H9 (cell line): ENCODE results near the gene LDLRAD4. TPM values are rescaled to one million over a fixed set of nuclear protein-coding genes. Genes with fewer than 3 reads are reported as not detected.

Experiments used
- DNase-seq: peaks from one replicate; pipeline ENCODE4 v3.0.0-alpha.2; 2017
- H2AFZ ChIP-seq: one replicate; pipeline ENCODE4 v1.6.1; 2013; ENCODE audit warnings: mild to moderate bottlenecking, low read length, control low read depth, moderate library complexity
- H2AK5ac ChIP-seq: 2 replicates; pipeline ENCODE4 v1.6.1; 2013; ENCODE audit warnings: low read length, control low read depth, mixed read lengths; ENCODE audit not compliant: insufficient read length
- H2BK120ac ChIP-seq: one replicate; pipeline ENCODE4 v1.6.1; 2013; ENCODE audit warnings: low read depth, mild to moderate bottlenecking, low read length, control low read depth, inconsistent platforms; ENCODE audit not compliant: poor library complexity, severe bottlenecking
- H2BK12ac ChIP-seq: 2 replicates; pipeline ENCODE4 v1.6.1; 2013; ENCODE audit warnings: low read length, control low read depth, mixed read lengths, low read depth; ENCODE audit not compliant: insufficient read length
- H2BK15ac ChIP-seq: 2 replicates; pipeline ENCODE4 v1.6.1; 2013; ENCODE audit warnings: low read depth, low read length, control low read depth
- H2BK20ac ChIP-seq: one replicate; pipeline ENCODE4 v1.6.1; 2013; ENCODE audit warnings: low read depth, mild to moderate bottlenecking, low read length, control low read depth, inconsistent platforms; ENCODE audit not compliant: poor library complexity, severe bottlenecking
- H2BK5ac ChIP-seq: 2 replicates; pipeline ENCODE4 v1.6.1; 2013; ENCODE audit warnings: low read length, control low read depth, mixed read lengths; ENCODE audit not compliant: insufficient read length
- H3K14ac ChIP-seq: 2 replicates; pipeline ENCODE4 v1.6.1; 2013; ENCODE audit warnings: low read length, control low read depth; ENCODE audit not compliant: insufficient read depth
- H3K18ac ChIP-seq: 2 replicates; pipeline ENCODE4 v1.6.1; 2013; ENCODE audit warnings: low read depth, mild to moderate bottlenecking, mixed read lengths, low read length, control low read depth; ENCODE audit not compliant: insufficient read length
- H3K23ac ChIP-seq: 2 replicates; pipeline ENCODE4 v1.6.1; 2013; ENCODE audit warnings: low read length, control low read depth, mixed read lengths, low read depth; ENCODE audit not compliant: insufficient read length
- H3K23me2 ChIP-seq: 2 replicates; pipeline ENCODE4 v1.6.1; 2013; ENCODE audit warnings: low read depth, mild to moderate bottlenecking, mixed read lengths, low read length, control low read depth; ENCODE audit not compliant: insufficient read length, poor library complexity, severe bottlenecking
- H3K27ac ChIP-seq: 2 replicates; pipeline ENCODE4 v1.5.1; 2013; ENCODE audit warnings: low read length, control low read depth, mixed read lengths, low read depth; ENCODE audit not compliant: insufficient read length
- H3K27me3 ChIP-seq: 2 replicates; pipeline ENCODE4 v1.6.1; 2013; ENCODE audit warnings: low read length, control low read depth, inconsistent platforms; ENCODE audit not compliant: insufficient read depth
- H3K4ac ChIP-seq: 2 replicates; pipeline ENCODE4 v1.6.1; 2013; ENCODE audit warnings: low read depth, mild to moderate bottlenecking, control low read depth, inconsistent platforms, low read length, moderate library complexity
- H3K4me1 ChIP-seq: 2 replicates; pipeline ENCODE4 v1.6.1; 2013; ENCODE audit warnings: low read length, control low read depth, inconsistent platforms; ENCODE audit not compliant: insufficient read depth
- H3K4me2 ChIP-seq: 2 replicates; pipeline ENCODE4 v1.6.1; 2013; ENCODE audit warnings: low read length, control low read depth, mixed read lengths; ENCODE audit not compliant: insufficient read length, insufficient read depth
- H3K56ac ChIP-seq: 2 replicates; pipeline ENCODE4 v1.6.1; 2013; ENCODE audit warnings: low read depth, mild to moderate bottlenecking, mixed read lengths, low read length, control low read depth; ENCODE audit not compliant: insufficient read length
- H3K79me1 ChIP-seq: 2 replicates; pipeline ENCODE4 v1.6.1; 2013; ENCODE audit warnings: low read depth, mild to moderate bottlenecking, moderate library complexity, low read length, control low read depth, inconsistent platforms; ENCODE audit not compliant: insufficient read depth, poor library complexity, severe bottlenecking
- H3K79me2 ChIP-seq: 2 replicates; pipeline ENCODE4 v1.6.1; 2013; ENCODE audit warnings: low read length, control low read depth, inconsistent platforms; ENCODE audit not compliant: insufficient read depth
- H3K9ac ChIP-seq: 2 replicates; pipeline ENCODE4 v1.6.1; 2013; ENCODE audit warnings: low read length, control low read depth, mixed read lengths; ENCODE audit not compliant: insufficient read length; ENCODE audit errors: extremely low read depth
- H3K9me3 ChIP-seq: one replicate; pipeline ENCODE4 v1.6.1; 2013; ENCODE audit warnings: low read depth, low read length, inconsistent platforms; ENCODE audit not compliant: control insufficient read depth
- H3T11ph ChIP-seq: one replicate; pipeline ENCODE4 v1.6.1; 2013; ENCODE audit warnings: mild to moderate bottlenecking, low read length, control low read depth, inconsistent platforms
- H4K20me1 ChIP-seq: one replicate; pipeline ENCODE4 v1.6.1; 2013; ENCODE audit not compliant: control insufficient read depth, insufficient read length, insufficient read depth
- H4K5ac ChIP-seq: 2 replicates; pipeline ENCODE4 v1.6.1; 2013; ENCODE audit warnings: low read depth, mild to moderate bottlenecking, mixed read lengths, low read length, control low read depth; ENCODE audit not compliant: insufficient read length
- H4K8ac ChIP-seq: replicated peaks from 2 replicates; pipeline ENCODE4 v1.6.1; 2013; ENCODE audit warnings: low read length, control low read depth, mixed read lengths, low read depth; ENCODE audit not compliant: insufficient read length
- H4K91ac ChIP-seq: 2 replicates; pipeline ENCODE4 v1.6.1; 2013; ENCODE audit warnings: low read depth, mild to moderate bottlenecking, moderate library complexity, mixed read lengths, low read length, control low read depth; ENCODE audit not compliant: insufficient read length
- H3K27ac Mint-ChIP-seq, 3 experiments: 2 replicates in 2 of 3; 3 replicates in 1 of 3; pipeline ENCODE4 v1.8.0; 2020 to 2021; ENCODE audit warnings: mixed read lengths in 3 of 3, mild to moderate bottlenecking in 1 of 3, moderate library complexity in 1 of 3
- H3K27me3 Mint-ChIP-seq: 2 replicates; pipeline ENCODE4 v1.8.0; 2021; ENCODE audit warnings: low read depth, mild to moderate bottlenecking, moderate library complexity, mixed read lengths
- H3K36me3 Mint-ChIP-seq, 3 experiments: 2 replicates in 2 of 3; 3 replicates in 1 of 3; pipeline ENCODE4 v1.8.0; 2020 to 2021; ENCODE audit warnings: low read depth in 3 of 3, mixed read lengths in 3 of 3; ENCODE audit not compliant: insufficient read depth in 1 of 3
- H3K4me1 Mint-ChIP-seq, 2 experiments: 2 replicates each; pipeline ENCODE4 v1.8.0; 2020; ENCODE audit warnings: mixed read lengths in 2 of 2
- H3K4me3 Mint-ChIP-seq, 2 experiments: 2 replicates in 1 of 2; 3 replicates in 1 of 2; pipeline ENCODE4 v1.8.0; 2020 to 2021; ENCODE audit warnings: mild to moderate bottlenecking in 2 of 2, mixed read lengths in 2 of 2, moderate library complexity in 1 of 2
- H3K9me3 Mint-ChIP-seq, 2 experiments: 2 replicates in 1 of 2; 3 replicates in 1 of 2; pipeline ENCODE4 v1.8.0; 2020; ENCODE audit warnings: mild to moderate bottlenecking in 2 of 2, mixed read lengths in 2 of 2, moderate library complexity in 1 of 2
- WGBS: extraction: QIAGEN DNeasy Blood & Tissue Kit; methylation state at CpG from one replicate; pipeline ENCODE4 v1.1.7; 2013; ENCODE audit warnings: missing lambda C conversion rate, low lambda C conversion rate, mixed read lengths; ENCODE audit not compliant: insufficient read length; ENCODE audit errors: extremely low coverage; 5-methylcytosine and 5-hydroxymethylcytosine counted together
- total RNA-seq: library from RNA; stranded (reverse); gene quantifications from 2 replicates; pipeline ENCODE4 v1.2.1, GENCODE V29; 2021
- TF ChIP-seq, protein P1 (sequence below): fragments of 200-600 bp; sonication (generic); conservative IDR thresholded peaks from 3 replicates; pipeline ENCODE4 v1.8.0; 2021; ENCODE audit warnings: antibody characterized with exemption, mild to moderate bottlenecking

Gene LDLRAD4
- total RNA-seq, 1 experiment from 2014 or later, result 3.9 TPM

DNA sequence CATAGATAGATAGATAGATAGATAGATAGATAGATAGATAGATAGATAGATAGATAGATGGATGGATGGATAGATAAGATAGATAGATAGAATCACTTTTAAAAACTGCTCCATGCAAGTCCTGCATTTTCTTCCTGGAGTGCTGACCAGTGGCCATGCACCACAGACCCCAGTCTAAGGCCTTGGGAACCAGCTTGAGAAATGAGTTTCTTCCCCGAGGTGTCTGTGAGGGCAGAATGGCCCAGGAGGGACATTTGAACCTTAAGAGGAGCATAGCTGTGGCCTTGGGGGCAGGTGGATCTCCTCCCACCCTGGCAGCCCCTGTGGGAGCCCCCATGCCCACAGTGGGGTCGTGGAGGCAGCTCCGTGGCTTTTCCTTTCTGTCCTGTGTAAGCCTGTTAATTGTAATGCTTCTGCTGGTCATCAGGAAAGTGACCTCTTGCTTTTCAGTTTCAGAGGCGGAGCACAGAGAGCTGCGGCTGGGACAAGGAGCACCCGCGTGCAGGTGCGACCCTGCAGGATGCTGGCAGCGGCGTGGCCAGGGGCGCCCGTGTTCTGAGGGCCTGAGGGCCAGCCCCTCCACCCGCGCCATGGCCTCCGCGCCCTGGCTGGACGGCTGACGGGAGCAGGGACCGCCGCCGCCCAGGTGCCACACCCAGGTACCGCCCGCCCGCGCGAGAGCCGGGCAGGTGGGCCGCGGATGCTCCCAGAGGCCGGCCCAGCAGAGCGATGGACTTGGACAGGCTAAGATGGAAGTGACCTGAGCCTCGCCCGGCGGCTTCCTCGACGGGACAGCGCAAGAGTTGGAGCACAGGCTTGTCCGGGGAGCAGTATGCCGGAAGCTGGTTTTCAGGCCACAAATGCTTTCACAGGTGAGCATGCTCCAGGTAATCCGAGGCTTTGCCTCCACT lies 168.6 kb downstream of the LDLRAD4 start:
- Histone ChIP-seq H4K91ac (no peak overlapping the region), H3K79me2 (no peaks in the 10 kb centered on the region), H3K27ac (no peak overlapping the region), H3K23ac (no peak overlapping the region), H2BK15ac (no peak overlapping the region), H3K56ac (no peak overlapping the region), H3K4me2 (no peak overlapping the region), H3K79me1 (no peaks in the 10 kb centered on the region), H2BK12ac (no peak overlapping the region), H2BK20ac (no peak overlapping the region), H2AFZ (no peak overlapping the region), H3K23me2 (no peaks in the 10 kb centered on the region), H4K20me1 (no peaks in the 10 kb centered on the region), H2AK5ac (no peak overlapping the region), H4K5ac (no peak overlapping the region), H3K9ac (no peak overlapping the region), H3K18ac (no peak overlapping the region), H3K14ac (no peak overlapping the region; the same call in 1 of the 2 replicates), H3K4ac (no peak overlapping the region), H3K27me3 (no peaks in the 10 kb centered on the region), H3K4me1 (no peaks in the 10 kb centered on the region), H4K8ac (no peak overlapping the region), H2BK120ac (no peak overlapping the region), H2BK5ac (no peak overlapping the region), H3K9me3 (no peaks in the 10 kb centered on the region), H3T11ph (no peak overlapping the region)
- Mint-ChIP-seq H3K27ac (no peak overlapping the region), H3K9me3 (no peaks in the 10 kb centered on the region), H3K4me3 (no peak overlapping the region), H3K36me3 (no peaks in the 10 kb centered on the region), H3K4me1 (peaks cover 6 to 8% of the 10 kb centered on the region in 2 experiments), H3K27me3 (no peaks in the 10 kb centered on the region; the same call in 1 of the 2 replicates)
- no peak for DNase-seq
- WGBS, result no CpG with 5 or more reads among the region's 40 CpGs
- TF ChIP-seq, protein P1, sequence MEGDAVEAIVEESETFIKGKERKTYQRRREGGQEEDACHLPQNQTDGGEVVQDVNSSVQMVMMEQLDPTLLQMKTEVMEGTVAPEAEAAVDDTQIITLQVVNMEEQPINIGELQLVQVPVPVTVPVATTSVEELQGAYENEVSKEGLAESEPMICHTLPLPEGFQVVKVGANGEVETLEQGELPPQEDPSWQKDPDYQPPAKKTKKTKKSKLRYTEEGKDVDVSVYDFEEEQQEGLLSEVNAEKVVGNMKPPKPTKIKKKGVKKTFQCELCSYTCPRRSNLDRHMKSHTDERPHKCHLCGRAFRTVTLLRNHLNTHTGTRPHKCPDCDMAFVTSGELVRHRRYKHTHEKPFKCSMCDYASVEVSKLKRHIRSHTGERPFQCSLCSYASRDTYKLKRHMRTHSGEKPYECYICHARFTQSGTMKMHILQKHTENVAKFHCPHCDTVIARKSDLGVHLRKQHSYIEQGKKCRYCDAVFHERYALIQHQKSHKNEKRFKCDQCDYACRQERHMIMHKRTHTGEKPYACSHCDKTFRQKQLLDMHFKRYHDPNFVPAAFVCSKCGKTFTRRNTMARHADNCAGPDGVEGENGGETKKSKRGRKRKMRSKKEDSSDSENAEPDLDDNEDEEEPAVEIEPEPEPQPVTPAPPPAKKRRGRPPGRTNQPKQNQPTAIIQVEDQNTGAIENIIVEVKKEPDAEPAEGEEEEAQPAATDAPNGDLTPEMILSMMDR, result no peak
